ENCODE results near the gene GPR18.
A peak's percentile ranks its signal among the peaks of the same experiment; 100 is the strongest.

GPR18 gene

GRCh38 chr13:99289674-99290337 lies 31.6 kb upstream of the GPR18 start:
- DNase-seq: peak; percentile 64

DNA sequence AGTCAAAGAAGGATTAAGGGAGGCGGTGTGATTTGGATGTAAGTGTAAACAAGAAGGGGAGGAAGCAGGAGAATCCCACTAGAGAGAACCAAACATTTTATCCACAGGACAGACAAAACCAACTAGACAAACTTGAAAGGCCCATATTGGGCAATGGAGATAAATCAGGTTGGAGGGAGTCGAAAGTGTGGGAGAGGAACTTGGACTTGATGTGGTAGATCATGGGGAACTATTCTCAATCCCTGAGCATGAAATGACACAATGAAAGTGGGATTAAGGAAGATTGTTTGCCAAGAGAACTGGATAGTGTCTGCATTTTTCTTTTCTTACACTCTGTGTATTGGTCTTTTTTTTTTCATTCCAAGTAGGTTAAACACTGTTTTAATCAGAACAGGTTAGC lies 31.1 kb upstream of the GPR18 start:
- DNase-seq: no peak

DNA sequence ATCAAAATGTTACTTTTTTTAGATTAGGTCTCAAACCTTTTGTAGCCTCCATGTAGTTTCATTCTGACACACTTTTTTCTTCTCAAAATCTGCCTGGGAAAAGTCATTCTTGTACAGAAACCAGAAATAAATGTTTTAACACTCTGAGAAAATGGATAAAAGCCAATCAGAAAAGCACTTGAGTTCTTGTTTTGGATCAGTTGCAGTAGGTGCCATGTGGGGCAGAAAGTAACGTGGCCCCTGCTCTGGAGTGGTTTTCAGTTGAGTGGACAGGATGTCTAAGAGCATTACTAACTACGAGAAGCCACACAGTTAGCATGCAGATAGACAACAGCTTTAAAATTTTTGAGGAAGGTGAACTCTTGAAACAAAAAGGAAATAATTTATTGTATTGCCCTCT lies 29.9 kb upstream of the GPR18 start:
- DNase-seq: no peak

DNA sequence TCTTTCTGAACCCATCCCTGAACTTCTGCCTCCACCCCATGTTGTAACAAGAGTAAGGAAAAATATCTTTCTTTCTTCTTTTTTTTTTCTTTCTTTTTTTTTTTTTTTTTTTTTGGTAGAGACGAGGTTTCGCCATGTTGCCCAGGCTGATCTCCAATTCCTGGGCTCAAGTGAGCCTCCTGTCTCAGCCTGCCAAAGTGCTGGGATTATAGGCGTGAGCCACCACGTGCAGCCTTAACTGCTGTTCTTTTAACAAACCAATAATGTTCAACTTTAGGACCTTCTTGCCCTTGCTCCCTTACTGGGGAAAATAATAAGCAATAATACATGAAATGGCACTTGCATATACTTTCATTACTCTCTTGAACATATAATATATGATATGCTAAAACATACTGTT lies 29.4 kb upstream of the GPR18 start:
- DNase-seq: no peak

GRCh38 chr13:99285432-99286182 lies 27.4 kb upstream of the GPR18 start:
- DNase-seq: no peak

DNA sequence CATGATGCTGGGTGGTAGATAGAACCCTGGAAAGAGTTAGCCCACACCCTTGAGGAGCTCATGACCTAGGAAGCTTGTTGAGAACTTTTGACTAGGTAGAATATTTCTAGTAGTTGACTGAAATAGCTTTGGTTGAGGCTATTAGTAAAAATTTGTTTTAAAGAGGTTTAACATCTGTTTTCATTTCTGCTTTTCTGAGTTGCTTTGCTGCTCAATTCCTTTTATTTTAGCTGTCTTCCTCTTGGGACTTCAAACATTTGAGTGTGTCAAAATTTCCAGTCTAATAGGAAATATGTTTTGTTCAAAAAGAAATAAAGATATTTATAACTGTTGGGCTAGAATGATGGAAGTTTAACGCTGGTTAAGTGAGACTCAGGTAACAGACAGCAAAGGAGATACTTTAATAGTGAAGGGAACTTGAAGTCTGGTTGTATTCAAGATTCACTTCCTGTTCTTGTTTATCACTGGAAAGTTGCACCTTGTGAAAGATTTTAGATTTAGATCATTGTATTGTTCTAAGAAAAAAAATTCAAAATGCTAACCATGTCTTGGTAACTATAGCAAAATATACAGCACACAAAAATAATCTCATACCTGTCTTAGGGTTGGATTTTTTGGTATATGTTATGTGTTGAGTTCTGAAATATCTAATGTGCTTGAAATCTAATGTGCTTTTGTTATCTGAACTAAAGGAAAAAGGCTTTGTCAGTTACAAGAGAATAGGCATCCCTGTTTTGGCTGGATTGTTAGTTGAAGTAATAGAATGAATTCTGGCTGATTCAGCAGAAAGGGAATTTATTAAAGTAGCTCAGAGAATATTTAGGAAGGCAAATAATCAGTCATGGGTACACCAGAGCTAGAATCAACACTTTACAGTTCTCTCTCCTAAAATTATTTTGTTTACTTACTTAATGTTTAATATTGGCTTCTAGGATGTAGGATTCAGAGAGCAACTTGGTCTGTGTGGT lies 24.4 kb upstream of the GPR18 start:
- no peak for DNase-seq

- DNase-seq: peak; percentile 73
Observed at GRCh38 chr13:99281811-99282263, 23.7 kb upstream of the GPR18 start.

- DNase-seq: no peak
Observed at GRCh38 chr13:99280166-99280565, 22.0 kb upstream of the GPR18 start.

GRCh38 chr13:99279637-99280036 lies 21.5 kb upstream of the GPR18 start:
- DNase-seq: no peak

- DNase-seq: no peak
Observed at GRCh38 chr13:99278843-99279242, 20.7 kb upstream of the GPR18 start.

DNA sequence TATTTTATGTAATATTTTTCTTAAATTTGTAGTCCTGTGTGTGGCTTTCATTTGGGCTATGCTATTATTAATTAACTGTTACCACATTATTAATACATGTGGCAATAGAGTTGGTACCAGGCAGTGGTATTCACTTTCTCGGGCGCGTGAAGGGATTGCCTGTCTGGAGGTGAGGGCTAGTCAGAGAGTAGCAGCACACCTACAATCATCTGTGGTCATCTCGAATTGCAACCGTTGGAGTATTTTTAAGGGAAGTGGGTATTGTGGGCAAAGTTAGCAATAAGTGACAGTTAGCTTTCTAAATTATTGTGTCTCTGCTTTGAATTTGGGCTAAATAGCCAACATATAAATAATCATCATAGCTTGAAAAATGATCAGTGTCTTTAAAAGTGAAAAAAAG lies 20.0 kb upstream of the GPR18 start:
- DNase-seq: no peak

DNA sequence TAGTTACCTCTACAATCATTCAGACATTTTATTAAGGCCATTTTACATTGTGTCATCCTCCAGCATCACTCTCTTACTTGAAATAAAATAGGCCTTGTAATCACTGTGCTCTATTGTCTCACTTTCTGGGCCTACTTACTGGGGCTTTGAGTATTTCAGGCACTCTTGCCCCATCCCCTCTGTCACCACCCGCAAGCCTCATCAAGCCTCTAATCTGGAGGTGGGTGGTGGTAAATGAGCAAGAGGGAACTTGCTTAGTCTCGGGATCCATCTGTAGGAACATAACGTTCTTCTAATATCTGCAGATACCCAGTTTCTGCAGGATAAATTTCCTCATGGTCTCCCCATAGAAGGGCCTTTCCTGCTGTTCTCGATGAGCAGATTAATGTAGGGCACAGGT lies 19.4 kb upstream of the GPR18 start:
- DNase-seq: no peak

DNA sequence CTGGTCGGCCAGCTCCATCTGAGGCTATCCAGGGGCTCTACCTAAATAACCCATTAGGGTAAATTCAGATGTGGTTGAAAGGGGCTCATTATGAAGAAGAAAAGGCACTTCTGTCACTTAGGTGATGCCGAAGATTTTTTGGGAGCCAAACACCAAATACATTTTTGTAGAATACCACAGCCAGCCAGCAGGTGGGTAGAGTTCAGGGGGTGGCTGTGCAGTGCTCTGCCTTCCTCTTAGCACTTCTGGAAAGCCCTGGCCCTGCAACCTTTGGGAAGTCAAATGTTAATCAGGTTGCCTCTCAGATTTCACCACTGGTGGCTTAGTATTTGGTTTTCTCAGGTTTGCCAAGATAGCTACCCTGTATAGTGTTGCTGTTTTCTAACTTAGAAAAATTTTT lies 18.5 kb upstream of the GPR18 start:
- DNase-seq: no peak

- DNase-seq: peak; percentile 69
Observed at GRCh38 chr13:99275093-99275469, 16.9 kb upstream of the GPR18 start.

DNA sequence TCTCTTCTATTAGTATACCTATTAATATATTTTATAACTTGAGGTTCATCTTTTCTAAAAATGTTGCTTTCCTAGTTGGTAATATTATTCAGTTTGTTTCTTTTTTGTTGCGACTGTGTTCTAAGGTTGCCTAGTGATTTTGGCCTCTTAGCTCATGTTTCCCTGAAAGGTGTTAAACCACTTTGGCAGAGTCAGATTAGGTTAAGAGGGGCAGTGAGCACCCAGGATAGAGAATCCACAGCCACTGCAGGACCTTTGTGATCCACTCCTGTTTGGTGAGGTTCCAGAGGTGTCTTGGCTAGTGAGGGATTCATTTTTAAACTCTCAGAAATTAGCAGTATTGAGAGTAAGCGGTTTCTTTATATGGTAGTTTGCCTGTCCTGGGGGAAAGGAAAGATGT lies 14.9 kb upstream of the GPR18 start:
- no peak for DNase-seq

GRCh38 chr13:99272481-99272880 lies 14.3 kb upstream of the GPR18 start:
- no peak for DNase-seq

- no peak for DNase-seq
Observed at GRCh38 chr13:99271249-99271648, 13.1 kb upstream of the GPR18 start.

GRCh38 chr13:99270518-99270917 lies 12.3 kb upstream of the GPR18 start:
- DNase-seq: no peak

DNA sequence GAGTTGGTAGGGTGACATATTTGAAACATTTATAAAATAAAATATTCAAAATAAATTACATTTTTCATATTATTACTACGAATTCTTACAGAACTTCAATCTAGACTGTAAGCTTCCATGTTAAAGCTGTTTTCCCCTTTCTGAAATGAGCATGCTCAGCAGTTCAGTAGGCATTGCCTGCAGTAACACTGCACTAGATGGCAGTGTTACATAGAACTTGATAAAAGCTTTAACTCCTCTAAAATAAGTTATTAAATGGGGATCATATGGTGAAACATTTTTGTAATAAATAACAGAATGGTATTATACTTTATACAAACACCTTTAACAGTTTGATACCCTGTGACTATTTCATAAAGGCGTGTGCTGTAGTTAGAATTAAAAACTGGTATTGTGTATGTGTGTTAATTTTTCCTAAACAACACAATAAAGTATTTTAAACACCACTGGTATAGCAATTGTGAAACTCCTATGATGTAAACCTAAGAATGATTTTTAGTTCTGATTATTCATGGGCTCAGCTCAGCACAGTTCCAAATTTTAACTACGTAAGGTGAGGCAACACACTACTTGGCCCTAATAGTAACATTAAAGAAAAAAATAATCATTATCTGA lies 11.6 kb upstream of the GPR18 start:
- peak; percentile 36 for DNase-seq

GRCh38 chr13:99268822-99269221 lies 10.6 kb upstream of the GPR18 start:
- DNase-seq: no peak

- no peak for DNase-seq
Observed at GRCh38 chr13:99267927-99268326, 9.7 kb upstream of the GPR18 start.

GRCh38 chr13:99266827-99267226 lies 8.6 kb upstream of the GPR18 start:
- DNase-seq: no peak

- DNase-seq: peak; percentile 35
Observed at GRCh38 chr13:99265821-99266426, 7.7 kb upstream of the GPR18 start.
